SU-DHL-6 (cell line): ENCODE results near the gene KLF11.

Source experiments
- H2AFZ ChIP-seq: fragments of 200-600 bp; sonication (generic); 2 replicates; pipeline ENCODE4 v1.6.1; 2014; ENCODE audit warnings: low read depth, mild to moderate bottlenecking, moderate library complexity, mixed read lengths, antibody characterized with exemption, low read length; ENCODE audit not compliant: severe bottlenecking
- H3F3A ChIP-seq: fragments of 200-600 bp; shearing (Covaris generic); 2 replicates; pipeline ENCODE4 v1.6.0; 2016; ENCODE audit warnings: antibody characterized with exemption, mild to moderate bottlenecking; ENCODE audit not compliant: insufficient read depth
- H3K27ac ChIP-seq: fragments of 200-600 bp; sonication (generic); 2 replicates; pipeline ENCODE4 v1.5.1; 2016; ENCODE audit warnings: low read depth, mild to moderate bottlenecking, low read length, moderate library complexity, mixed read lengths
- H3K27me3 ChIP-seq: fragments of 200-600 bp; sonication (generic), shearing (Covaris generic); 2 replicates; pipeline ENCODE4 v1.6.0; 2014; ENCODE audit warnings: mild to moderate bottlenecking, low read length
- H3K36me3 ChIP-seq: fragments of 200-600 bp; sonication (generic); 2 replicates; pipeline ENCODE4 v1.6.1; 2014; ENCODE audit warnings: mild to moderate bottlenecking, low read length, mixed read lengths
- H3K4me2 ChIP-seq: fragments of 300-600, 200-600 bp; shearing (Covaris generic), sonication (generic); 2 replicates; pipeline ENCODE4 v1.6.0; 2014; ENCODE audit warnings: low read length, low read depth, mild to moderate bottlenecking; ENCODE audit not compliant: poor library complexity, severe bottlenecking
- H3K4me3 ChIP-seq: fragments of 200-600 bp; sonication (generic); 2 replicates; pipeline ENCODE4 v1.5.1; 2014; ENCODE audit warnings: antibody characterized with exemption, low read length, mild to moderate bottlenecking, mixed read lengths; ENCODE audit not compliant: insufficient read depth, poor library complexity, severe bottlenecking
- H3K79me2 ChIP-seq: fragments of 200-600 bp; sonication (generic); 2 replicates; pipeline ENCODE4 v1.6.1; 2014; ENCODE audit warnings: mild to moderate bottlenecking, low read length, moderate library complexity; ENCODE audit not compliant: insufficient read depth
- H3K9ac ChIP-seq: fragments of 200-600 bp; sonication (generic); 2 replicates; pipeline ENCODE4 v1.7.0; 2014; ENCODE audit warnings: mild to moderate bottlenecking, low read length
- H3K9me2 ChIP-seq: fragments of 200-600 bp; sonication (generic); replicated peaks from 2 replicates; pipeline ENCODE4 v1.6.1; 2014; ENCODE audit warnings: low read length; ENCODE audit not compliant: insufficient read depth
- H3K9me3 ChIP-seq: fragments of 200-600 bp; sonication (generic); 2 replicates; pipeline ENCODE4 v1.6.1; 2014; ENCODE audit warnings: low read length, mixed read lengths; ENCODE audit not compliant: insufficient read depth
- H4K20me1 ChIP-seq: fragments of 200-600 bp; sonication (generic); 2 replicates; pipeline ENCODE4 v1.6.1; 2014; ENCODE audit warnings: low read depth, mild to moderate bottlenecking, antibody characterized with exemption, low read length, moderate library complexity, mixed read lengths
- EZH2phosphoT487 ChIP-seq: fragments of 200-600 bp; sonication (generic), shearing (Covaris generic); conservative IDR thresholded peaks from 2 replicates; pipeline ENCODE4 v1.6.1; 2018; ENCODE audit warnings: mild to moderate bottlenecking, antibody characterized with exemption, low read length, moderate library complexity, mixed read lengths
- TF ChIP-seq, protein P1 (sequence below): fragments of 200-600 bp; sonication (generic); IDR thresholded peaks from one replicate; pipeline ENCODE4 v1.5.1; 2017; ENCODE audit warnings: antibody characterized with exemption, mild to moderate bottlenecking, low read length, moderate library complexity; ENCODE audit not compliant: insufficient read depth, poor library complexity, severe bottlenecking

Gene KLF11

DNA sequence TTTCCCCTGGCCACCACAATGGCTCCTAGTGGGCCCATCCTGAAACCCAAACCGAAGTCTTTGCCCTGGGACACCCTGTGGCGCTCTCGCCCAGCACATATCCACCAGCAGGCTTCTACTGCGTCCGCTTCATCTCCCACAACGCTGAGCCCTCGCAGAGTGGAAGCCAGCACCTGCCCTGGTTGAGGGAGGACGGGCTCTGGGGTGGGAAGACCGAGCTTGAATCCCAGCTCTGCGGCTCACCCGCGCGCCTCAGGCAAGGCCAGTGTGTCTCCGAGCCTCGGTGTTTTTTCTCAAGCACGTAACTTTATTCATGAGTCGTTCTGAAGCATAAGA, 15.6 kb downstream of the KLF11 start:
- Histone ChIP-seq H3K4me2 (no peak overlapping the region), H3K4me3 (no peak overlapping the region), H3K9me3 (no peaks in the 10 kb centered on the region), H3K9ac (no peak overlapping the region), H4K20me1 (no peaks in the 10 kb centered on the region), H2AFZ (no peak overlapping the region), H3K36me3 (no peaks in the 10 kb centered on the region), H3K79me2 (no peaks in the 10 kb centered on the region), H3F3A (no peaks in the 10 kb centered on the region), H3K27me3 (no peaks in the 10 kb centered on the region), H3K27ac (no peak overlapping the region), H3K9me2 (no peaks in the 10 kb centered on the region)
- no peak for TF ChIP-seq EZH2phosphoT487
- TF ChIP-seq, protein P1, sequence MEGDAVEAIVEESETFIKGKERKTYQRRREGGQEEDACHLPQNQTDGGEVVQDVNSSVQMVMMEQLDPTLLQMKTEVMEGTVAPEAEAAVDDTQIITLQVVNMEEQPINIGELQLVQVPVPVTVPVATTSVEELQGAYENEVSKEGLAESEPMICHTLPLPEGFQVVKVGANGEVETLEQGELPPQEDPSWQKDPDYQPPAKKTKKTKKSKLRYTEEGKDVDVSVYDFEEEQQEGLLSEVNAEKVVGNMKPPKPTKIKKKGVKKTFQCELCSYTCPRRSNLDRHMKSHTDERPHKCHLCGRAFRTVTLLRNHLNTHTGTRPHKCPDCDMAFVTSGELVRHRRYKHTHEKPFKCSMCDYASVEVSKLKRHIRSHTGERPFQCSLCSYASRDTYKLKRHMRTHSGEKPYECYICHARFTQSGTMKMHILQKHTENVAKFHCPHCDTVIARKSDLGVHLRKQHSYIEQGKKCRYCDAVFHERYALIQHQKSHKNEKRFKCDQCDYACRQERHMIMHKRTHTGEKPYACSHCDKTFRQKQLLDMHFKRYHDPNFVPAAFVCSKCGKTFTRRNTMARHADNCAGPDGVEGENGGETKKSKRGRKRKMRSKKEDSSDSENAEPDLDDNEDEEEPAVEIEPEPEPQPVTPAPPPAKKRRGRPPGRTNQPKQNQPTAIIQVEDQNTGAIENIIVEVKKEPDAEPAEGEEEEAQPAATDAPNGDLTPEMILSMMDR: no peak

DNA sequence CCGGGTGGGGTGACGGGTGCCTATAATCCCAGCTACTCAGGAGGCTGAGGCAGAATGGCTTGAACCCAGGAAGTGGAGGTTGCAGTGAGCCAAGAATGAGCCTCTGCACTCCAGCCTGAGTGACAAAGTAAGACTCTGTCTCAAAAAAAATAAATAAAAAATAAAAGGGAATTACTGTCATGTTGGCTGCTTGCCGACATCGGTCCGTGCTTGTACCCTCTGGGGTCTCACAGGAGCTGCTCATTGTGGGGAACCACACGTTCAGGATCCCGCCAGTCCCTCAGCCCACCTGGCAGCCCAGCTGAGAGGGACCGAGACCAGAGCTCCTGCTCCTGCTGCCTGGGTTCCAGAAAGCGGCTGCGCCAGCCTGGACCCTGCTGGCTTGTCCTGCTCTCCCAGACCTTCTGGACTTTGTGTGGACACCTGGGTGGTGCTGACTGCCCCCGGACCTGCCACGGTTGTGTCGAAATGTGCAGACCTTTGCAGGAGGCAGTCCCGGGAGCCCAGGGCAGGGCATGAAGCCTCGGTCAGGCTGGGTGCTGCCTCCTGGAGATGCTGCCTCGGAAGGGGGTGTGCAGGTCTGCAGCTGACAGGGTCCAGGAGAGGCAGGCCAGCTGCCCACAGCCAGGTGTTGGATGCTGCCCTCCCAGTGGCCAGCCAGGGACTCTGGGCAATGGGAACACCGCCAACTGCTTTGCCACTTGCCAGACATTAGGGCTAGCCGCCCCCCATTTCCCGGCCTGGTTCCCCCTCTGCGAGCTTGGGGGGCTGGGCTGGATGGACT, 16.4 kb downstream of the KLF11 start:
- Histone ChIP-seq H3K4me3 (no peak overlapping the region), H3F3A (no peaks in the 10 kb centered on the region), H3K9ac (no peak overlapping the region), H3K4me2 (no peak overlapping the region), H3K27me3 (no peaks in the 10 kb centered on the region), H3K9me3 (no peaks in the 10 kb centered on the region), H3K27ac (no peak overlapping the region), H3K36me3 (no peaks in the 10 kb centered on the region), H2AFZ (no peak overlapping the region), H4K20me1 (no peaks in the 10 kb centered on the region), H3K79me2 (no peaks in the 10 kb centered on the region), H3K9me2 (no peaks in the 10 kb centered on the region)
- TF ChIP-seq EZH2phosphoT487: no peak
- TF ChIP-seq, protein P1: no peak

DNA sequence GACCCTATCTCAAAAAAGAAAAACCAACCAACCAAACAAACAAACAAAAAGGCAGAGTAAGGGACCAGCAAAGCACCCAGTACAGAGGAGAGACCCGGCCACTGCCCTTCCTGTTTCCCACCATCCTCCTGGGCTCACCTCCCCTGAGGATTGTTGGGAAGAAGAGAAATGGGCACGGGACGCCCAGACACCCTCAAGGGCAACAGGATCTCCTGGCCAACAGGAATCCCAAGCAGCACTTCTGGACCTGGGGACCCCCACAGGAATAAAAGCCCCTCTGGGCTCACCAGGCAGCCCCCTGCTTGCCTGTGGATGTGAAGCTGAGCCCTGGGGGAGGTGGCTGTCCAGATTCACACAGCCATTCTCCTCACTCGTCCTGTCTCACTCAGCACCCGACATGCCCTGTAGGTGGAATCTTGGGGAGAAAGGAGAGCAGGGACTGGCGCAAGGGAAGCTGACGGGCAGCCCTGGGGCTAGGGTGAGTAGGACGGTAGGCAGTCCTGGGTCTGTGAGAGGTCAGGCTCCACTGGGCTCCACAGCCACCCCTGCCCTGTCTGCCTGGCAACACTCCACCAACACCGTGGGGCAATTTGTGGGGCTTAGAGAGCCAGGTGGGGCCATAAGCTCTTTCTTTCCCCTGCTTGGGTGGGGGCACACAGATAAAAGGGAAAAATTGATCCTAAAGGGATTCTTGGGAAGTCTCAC, 18.0 kb downstream of the KLF11 start:
- no peaks in the 10 kb centered on the region for H3K9me2 ChIP-seq
- H3K4me2 ChIP-seq: no peak overlapping the region

More for the DNA sequence above, 18.0 kb downstream of the KLF11 start:
- Histone ChIP-seq H3K9ac (no peak overlapping the region), H4K20me1 (no peaks in the 10 kb centered on the region), H3F3A (no peaks in the 10 kb centered on the region), H2AFZ (no peak overlapping the region), H3K27me3 (no peaks in the 10 kb centered on the region), H3K79me2 (no peaks in the 10 kb centered on the region), H3K4me3 (no peak overlapping the region), H3K27ac (no peak overlapping the region), H3K36me3 (no peaks in the 10 kb centered on the region), H3K9me3 (no peaks in the 10 kb centered on the region)
- TF ChIP-seq, protein P1: no peak
- TF ChIP-seq EZH2phosphoT487: no peak
